ENCODE results near the gene JARID2. TPM values are rescaled to one million over a fixed set of nuclear protein-coding genes. Genes with fewer than 3 reads are reported as not detected.

JARID2 gene
- total RNA-seq, 1 experiment from 2014 or later = 23.6 TPM

DNA sequence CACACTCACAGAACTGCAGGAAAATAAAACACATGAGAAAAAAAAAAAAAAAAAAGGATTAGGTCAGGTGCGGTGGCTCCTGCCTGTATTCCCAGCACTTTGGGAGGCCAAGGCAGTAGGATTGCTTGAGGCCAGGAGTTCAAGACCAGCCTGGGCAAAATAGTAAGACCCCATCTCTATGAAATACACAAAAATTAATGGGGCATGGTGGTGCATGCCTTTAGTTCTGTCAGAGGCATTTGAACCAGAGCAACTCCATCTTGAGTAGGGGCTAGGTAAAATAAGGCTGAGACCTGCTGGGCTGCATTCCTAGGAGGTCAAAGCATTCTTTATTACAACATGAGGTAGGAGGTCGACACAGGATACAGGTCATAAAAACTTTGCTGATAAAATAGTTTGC is 39.0 kb upstream of the JARID2 start:
- Histone ChIP-seq H3K9me3 (ENCODE audit: control insufficient read depth in 1 of 2, insufficient read depth in 1 of 2, low read depth in 1 of 2, low read length in 2 of 2) (no peaks in the 10 kb centered on the region), H3K79me2 (ENCODE audit: insufficient read depth, low read length) (no peaks in the 10 kb centered on the region), H2AFZ (ENCODE audit: low read depth, low read length, poor library complexity, severe bottlenecking) (no peak overlapping the region), H3K4me1 (ENCODE audit: control insufficient read depth in 1 of 2, insufficient read depth in 2 of 2, low read length in 2 of 2) (peaks cover 0 to 3% of the 10 kb centered on the region in 2 experiments; a peak in 1 of 4 replicates), H3K9ac (ENCODE audit: low read length) (no peak overlapping the region), H3K27ac (ENCODE audit: low read depth, low read length) (no peak overlapping the region), H4K20me1 (ENCODE audit: insufficient read depth) (no peaks in the 10 kb centered on the region), H3K27me3 (ENCODE audit: insufficient read depth, low read length) (no peaks in the 10 kb centered on the region), H3K36me3 (ENCODE audit: control insufficient read depth in 1 of 2, insufficient read depth in 2 of 2, low read length in 2 of 2) (no peaks in the 10 kb centered on the region), H3K9me2 (ENCODE audit: insufficient read depth) (no peaks in the 10 kb centered on the region), H3K4me2 (ENCODE audit: low read length) (no peak overlapping the region), H3K4me3 (replicated peaks in 1 of 2; ENCODE audit: low read depth in 1 of 2, low read length in 2 of 2) (no peak overlapping the region)
- TF ChIP-seq, protein P1, sequence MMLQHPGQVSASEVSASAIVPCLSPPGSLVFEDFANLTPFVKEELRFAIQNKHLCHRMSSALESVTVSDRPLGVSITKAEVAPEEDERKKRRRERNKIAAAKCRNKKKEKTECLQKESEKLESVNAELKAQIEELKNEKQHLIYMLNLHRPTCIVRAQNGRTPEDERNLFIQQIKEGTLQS (IDR thresholded peaks at IDR 0.05) = no peak
- TF ChIP-seq, protein P2, sequence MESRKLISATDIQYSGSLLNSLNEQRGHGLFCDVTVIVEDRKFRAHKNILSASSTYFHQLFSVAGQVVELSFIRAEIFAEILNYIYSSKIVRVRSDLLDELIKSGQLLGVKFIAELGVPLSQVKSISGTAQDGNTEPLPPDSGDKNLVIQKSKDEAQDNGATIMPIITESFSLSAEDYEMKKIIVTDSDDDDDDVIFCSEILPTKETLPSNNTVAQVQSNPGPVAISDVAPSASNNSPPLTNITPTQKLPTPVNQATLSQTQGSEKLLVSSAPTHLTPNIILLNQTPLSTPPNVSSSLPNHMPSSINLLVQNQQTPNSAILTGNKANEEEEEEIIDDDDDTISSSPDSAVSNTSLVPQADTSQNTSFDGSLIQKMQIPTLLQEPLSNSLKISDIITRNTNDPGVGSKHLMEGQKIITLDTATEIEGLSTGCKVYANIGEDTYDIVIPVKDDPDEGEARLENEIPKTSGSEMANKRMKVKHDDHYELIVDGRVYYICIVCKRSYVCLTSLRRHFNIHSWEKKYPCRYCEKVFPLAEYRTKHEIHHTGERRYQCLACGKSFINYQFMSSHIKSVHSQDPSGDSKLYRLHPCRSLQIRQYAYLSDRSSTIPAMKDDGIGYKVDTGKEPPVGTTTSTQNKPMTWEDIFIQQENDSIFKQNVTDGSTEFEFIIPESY (IDR thresholded peaks at IDR 0.05; ENCODE audit: extremely low read depth, insufficient replicate concordance, low read length) = no peak
- TF ChIP-seq CBX3 (IDR thresholded peaks at IDR 0.05; ENCODE audit: low read depth) (no peak), RAD21 (IDR thresholded peaks at IDR 0.05; ENCODE audit: low read depth) (no peak), ZFX (IDR thresholded peaks at IDR 0.05) (no peak), JUND (IDR thresholded peaks at IDR 0.05) (no peak), SP1 (IDR thresholded peaks at IDR 0.05; ENCODE audit: low read depth) (no peak), POLR2A (IDR thresholded peaks at IDR 0.05; ENCODE audit: borderline replicate concordance, extremely low read depth, insufficient read depth, insufficient read length) (no peak), SIN3A (IDR thresholded peaks at IDR 0.05; ENCODE audit: low read depth) (no peak), EZH2phosphoT487 (IDR thresholded peaks at IDR 0.05; ENCODE audit: borderline replicate concordance) (no peak), TCF7L2 (IDR thresholded peaks at IDR 0.05; ENCODE audit: borderline replicate concordance, extremely low read depth, insufficient read depth, insufficient read length) (no peak), POLR2AphosphoS5 (IDR thresholded peaks at IDR 0.05; ENCODE audit: low read depth, low read length) (no peak)
- TF ChIP-seq, protein P3, sequence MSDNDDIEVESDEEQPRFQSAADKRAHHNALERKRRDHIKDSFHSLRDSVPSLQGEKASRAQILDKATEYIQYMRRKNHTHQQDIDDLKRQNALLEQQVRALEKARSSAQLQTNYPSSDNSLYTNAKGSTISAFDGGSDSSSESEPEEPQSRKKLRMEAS (IDR thresholded peaks at IDR 0.05) = no peak
- TF ChIP-seq, protein P4, sequence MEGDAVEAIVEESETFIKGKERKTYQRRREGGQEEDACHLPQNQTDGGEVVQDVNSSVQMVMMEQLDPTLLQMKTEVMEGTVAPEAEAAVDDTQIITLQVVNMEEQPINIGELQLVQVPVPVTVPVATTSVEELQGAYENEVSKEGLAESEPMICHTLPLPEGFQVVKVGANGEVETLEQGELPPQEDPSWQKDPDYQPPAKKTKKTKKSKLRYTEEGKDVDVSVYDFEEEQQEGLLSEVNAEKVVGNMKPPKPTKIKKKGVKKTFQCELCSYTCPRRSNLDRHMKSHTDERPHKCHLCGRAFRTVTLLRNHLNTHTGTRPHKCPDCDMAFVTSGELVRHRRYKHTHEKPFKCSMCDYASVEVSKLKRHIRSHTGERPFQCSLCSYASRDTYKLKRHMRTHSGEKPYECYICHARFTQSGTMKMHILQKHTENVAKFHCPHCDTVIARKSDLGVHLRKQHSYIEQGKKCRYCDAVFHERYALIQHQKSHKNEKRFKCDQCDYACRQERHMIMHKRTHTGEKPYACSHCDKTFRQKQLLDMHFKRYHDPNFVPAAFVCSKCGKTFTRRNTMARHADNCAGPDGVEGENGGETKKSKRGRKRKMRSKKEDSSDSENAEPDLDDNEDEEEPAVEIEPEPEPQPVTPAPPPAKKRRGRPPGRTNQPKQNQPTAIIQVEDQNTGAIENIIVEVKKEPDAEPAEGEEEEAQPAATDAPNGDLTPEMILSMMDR (IDR thresholded peaks at IDR 0.05 in 2 of 3, conservative IDR thresholded peaks at IDR 0.05 in 1 of 3; ENCODE audit: borderline replicate concordance in 1 of 3, insufficient read depth in 1 of 3, low read depth in 2 of 3, low read length in 2 of 3) = no peak
- POLR2A ChIA-PET = no interaction called here
- RAD21 ChIA-PET (ENCODE audit: low non-redundant PET in 1 of 2, low total read pairs in 2 of 2, uncharacterized antibody in 2 of 2, unreplicated experiment in 2 of 2) = no interaction called here
- DNase-seq (ENCODE audit: low read depth, low spot score) = no peak
- no peak for ATAC-seq
- CTCF ChIA-PET = no interaction called here
- no TSS peak for BruUV-seq (replicated peaks)
- intact Hi-C loops (cut with micrococcal nuclease) = no loop called here
